Endothelial cell of umbilical vein (primary cell): ENCODE data around the gene MFAP2.
"Not testable (repeated sequence)": the region's sequence is repeated elsewhere in the genome, so short reads cannot be mapped to it uniquely, and the experiment has no call there.

Experiments used
- POLR2A ChIP-seq: IDR thresholded peaks from 2 replicates; pipeline ENCODE4 v1.6.1; 2012; ENCODE audit warnings: low read depth, mild to moderate bottlenecking, control low read depth, low read length
- POLR2AphosphoS5 ChIP-seq: IDR thresholded peaks from 2 replicates; pipeline ENCODE4 v1.6.1; 2012; ENCODE audit warnings: low read depth, mild to moderate bottlenecking, control low read depth, low read length, moderate library complexity; ENCODE audit not compliant: insufficient read depth
- TF ChIP-seq, protein P1 (sequence below): IDR thresholded peaks from 2 replicates; pipeline ENCODE4 v1.6.1; 2011; ENCODE audit not compliant: insufficient read depth, insufficient read length
- TF ChIP-seq, protein P2 (sequence below), 2 donors: IDR thresholded peaks; 1 replicate in 1 of 2; 2 replicates in 1 of 2; pipeline ENCODE4 v1.5.1; 2011; ENCODE audit warnings: low read length in 2 of 2, mild to moderate bottlenecking in 2 of 2, moderate library complexity in 2 of 2, control low read depth in 1 of 2, inconsistent platforms in 1 of 2, low read depth in 1 of 2; ENCODE audit not compliant: insufficient read depth in 1 of 2; ENCODE audit errors: extremely low read depth in 1 of 2

DNA sequence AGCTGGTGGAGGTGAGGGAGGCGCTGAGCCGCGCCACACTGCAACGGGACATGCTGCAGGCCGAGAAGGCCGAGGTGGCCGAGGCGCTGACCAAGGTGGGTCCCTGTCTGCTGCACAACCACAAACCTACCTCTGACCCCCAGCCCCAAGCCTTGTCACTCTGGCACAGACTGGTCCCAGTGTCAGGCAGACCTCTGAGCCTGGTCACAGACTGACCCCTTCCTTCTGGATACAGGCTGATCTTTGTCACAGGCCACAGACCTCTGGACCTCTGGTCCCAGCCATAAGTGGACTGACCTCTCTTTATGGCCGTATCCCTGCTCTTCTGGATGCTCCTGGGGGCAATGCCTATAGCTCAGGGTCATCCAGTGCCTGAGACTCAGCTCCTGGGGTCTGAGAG is 34.9 kb downstream of the MFAP2 start:
- TF ChIP-seq POLR2AphosphoS5, POLR2A: not testable (repeated sequence)
- TF ChIP-seq, protein P1, sequence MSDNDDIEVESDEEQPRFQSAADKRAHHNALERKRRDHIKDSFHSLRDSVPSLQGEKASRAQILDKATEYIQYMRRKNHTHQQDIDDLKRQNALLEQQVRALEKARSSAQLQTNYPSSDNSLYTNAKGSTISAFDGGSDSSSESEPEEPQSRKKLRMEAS: not testable (repeated sequence)
- TF ChIP-seq, protein P2, sequence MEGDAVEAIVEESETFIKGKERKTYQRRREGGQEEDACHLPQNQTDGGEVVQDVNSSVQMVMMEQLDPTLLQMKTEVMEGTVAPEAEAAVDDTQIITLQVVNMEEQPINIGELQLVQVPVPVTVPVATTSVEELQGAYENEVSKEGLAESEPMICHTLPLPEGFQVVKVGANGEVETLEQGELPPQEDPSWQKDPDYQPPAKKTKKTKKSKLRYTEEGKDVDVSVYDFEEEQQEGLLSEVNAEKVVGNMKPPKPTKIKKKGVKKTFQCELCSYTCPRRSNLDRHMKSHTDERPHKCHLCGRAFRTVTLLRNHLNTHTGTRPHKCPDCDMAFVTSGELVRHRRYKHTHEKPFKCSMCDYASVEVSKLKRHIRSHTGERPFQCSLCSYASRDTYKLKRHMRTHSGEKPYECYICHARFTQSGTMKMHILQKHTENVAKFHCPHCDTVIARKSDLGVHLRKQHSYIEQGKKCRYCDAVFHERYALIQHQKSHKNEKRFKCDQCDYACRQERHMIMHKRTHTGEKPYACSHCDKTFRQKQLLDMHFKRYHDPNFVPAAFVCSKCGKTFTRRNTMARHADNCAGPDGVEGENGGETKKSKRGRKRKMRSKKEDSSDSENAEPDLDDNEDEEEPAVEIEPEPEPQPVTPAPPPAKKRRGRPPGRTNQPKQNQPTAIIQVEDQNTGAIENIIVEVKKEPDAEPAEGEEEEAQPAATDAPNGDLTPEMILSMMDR (IDR thresholded peaks at IDR 0.05; ENCODE audit: extremely low read depth in 1 of 2, insufficient read depth in 1 of 2, low read depth in 1 of 2, low read length in 2 of 2): not testable (repeated sequence)
